Placental epithelial cell (primary cell): Measurements from ENCODE around the gene NKIRAS1. TPM values are rescaled to one million over a fixed set of nuclear protein-coding genes. Genes with fewer than 3 reads are reported as not detected.

ENCODE experiments used
- total RNA-seq: library from RNA; depleted of rRNA; stranded (reverse); fragments of >200 nt; gene quantifications from 2 replicates; pipeline ENCODE4 v1.2.3, GENCODE V29; 2012

NKIRAS1 gene
- 12.2 and 12.6 TPM in 2 replicates for total RNA-seq

GRCh38 chr3:23916886-23917678 is at the start of gene NKIRAS1, which contains the start of gene RPL15:
NKIRAS1 (minus strand) TSS chr3:23916990; CDS start chr3:23910904, 6,086 bp downstream.
RPL15 (plus strand) TSS chr3:23917132; CDS start chr3:23917860, 728 bp downstream.

GRCh38 chr3:23944861-23945662 is 28.3 kb upstream of the NKIRAS1 start, which contains the start of gene NR1D2:
NR1D2 (plus strand) TSS chr3:23945286; CDS start chr3:23945579, 293 bp downstream.

Other genes with a start within 250 kb of the NKIRAS1 start
- gene UBE2E1, start 111.0 kb downstream of the NKIRAS1 start, total RNA-seq: 42.4 and 65.1 TPM in 2 replicates
- 1,804 and 2,890 TPM in 2 replicates for gene RPL15, start 142 bp upstream of the NKIRAS1 start, total RNA-seq
- gene NR1D2, start 28.3 kb upstream of the NKIRAS1 start, total RNA-seq: 30.2 and 38.9 TPM in 2 replicates